ENCODE results near the gene TNXB. TPM values are rescaled to one million over a fixed set of nuclear protein-coding genes. Genes with fewer than 3 reads are reported as not detected.
"Not testable (repeated sequence)": the region's sequence is repeated elsewhere in the genome, so short reads cannot be mapped to it uniquely, and the experiment has no call there.

The TNXB gene
- total and polyA plus RNA-seq, 4 experiments from 2014 or later = 0.31 to 22.4 (median 16.5) TPM; not detected in 1

DNA sequence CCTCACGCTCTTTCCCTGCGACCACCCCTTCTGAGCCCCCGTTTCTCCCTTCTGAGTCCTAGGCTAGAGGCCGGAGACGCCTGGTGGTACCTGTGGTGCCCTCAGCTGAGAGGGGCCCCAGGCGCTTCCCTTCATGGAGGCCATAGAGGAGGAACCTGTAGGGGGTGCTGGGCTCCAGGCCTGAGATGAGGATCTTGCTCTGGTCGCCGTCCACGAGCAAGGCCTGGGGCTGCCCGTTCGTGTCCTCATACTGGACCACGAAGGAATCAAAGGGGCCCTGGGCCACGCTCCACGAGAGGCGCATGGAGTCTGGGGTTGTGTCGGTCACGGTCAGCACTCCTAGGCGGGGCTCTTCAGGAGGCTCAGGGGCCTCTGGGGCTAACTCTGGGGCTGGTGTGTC lies 64.2 kb downstream of the TNXB start:
- H3K27ac Mint-ChIP-seq; H3K4me3 ChIP-seq (ENCODE audit: low read length in 2 of 2); H3K27me3 ChIP-seq (ENCODE audit: insufficient read depth, low read length); CTCF ChIA-PET (ENCODE audit: partially characterized antibody); H3K4me3 Mint-ChIP-seq; H3K27ac ChIP-seq (ENCODE audit: low read depth, low read length); H3K4me1 Mint-ChIP-seq; DNase-seq; H3K27me3 Mint-ChIP-seq; H3K36me3 Mint-ChIP-seq; POLR2A ChIA-PET (ENCODE audit: partially characterized antibody); H3K36me3 ChIP-seq (ENCODE audit: insufficient read depth, low read length); H3K9me3 ChIP-seq (ENCODE audit: control insufficient read depth in 1 of 2, low read length in 2 of 2); H3K9me3 Mint-ChIP-seq: not testable (repeated sequence)
- intact Hi-C loops (cut with micrococcal nuclease) = loop anchor here (10.0 kb wide), 1 partner anchor 110 kb away; the partner anchor contains the start of genes PPT2 and PRRT1
- H3K4me1 ChIP-seq (ENCODE audit: insufficient read depth, low read length) = peaks cover 10% of the 10 kb centered on the region

DNA sequence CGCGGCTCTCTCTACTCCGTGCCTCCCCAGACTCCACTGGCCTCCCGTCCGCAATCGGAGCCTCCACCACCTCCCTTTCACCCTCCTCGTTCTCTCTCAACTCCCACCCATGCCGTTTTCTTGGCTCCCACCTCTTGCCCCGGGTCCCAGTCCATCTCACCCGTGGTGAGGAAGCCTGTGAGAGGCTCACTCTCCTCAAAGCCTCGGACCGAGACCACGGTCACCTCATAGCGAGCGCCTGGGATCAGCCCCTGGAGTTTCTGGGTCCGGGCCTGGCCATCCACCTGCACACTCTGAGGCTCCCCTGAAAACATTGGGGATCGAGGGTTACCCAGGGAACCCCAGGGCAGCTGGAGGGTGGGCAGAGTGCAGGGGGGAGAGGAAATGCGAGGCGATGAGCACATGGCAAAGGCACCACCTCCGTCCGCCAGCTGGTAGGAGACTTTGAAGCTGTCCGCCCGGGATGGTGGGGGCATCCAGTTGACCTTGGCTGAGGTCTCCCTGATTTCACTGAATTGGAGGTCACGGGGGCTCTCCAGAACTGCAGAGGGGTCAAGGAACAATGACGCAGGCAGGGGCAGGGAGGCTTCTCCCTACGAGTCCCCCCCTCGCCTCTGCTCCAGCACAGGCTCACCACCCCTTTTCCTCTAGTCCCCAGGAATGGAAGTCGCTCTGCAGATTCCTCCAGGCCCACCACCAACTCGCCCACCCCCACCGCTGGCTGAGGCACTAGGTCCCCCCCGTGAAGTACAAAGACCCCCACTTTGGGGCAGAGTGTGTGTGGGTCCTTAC lies 65.4 kb downstream of the TNXB start:
- H3K36me3 ChIP-seq (ENCODE audit: insufficient read depth, low read length); H3K4me1 Mint-ChIP-seq; DNase-seq; H3K27ac Mint-ChIP-seq; CTCF ChIA-PET (ENCODE audit: partially characterized antibody); H3K27ac ChIP-seq (ENCODE audit: low read depth, low read length); H3K27me3 Mint-ChIP-seq; H3K4me3 ChIP-seq (ENCODE audit: low read length in 2 of 2); H3K36me3 Mint-ChIP-seq; H3K4me3 Mint-ChIP-seq; H3K9me3 ChIP-seq (ENCODE audit: control insufficient read depth in 1 of 2, low read length in 2 of 2); H3K9me3 Mint-ChIP-seq; POLR2A ChIA-PET (ENCODE audit: partially characterized antibody); H3K27me3 ChIP-seq (ENCODE audit: insufficient read depth, low read length): not testable (repeated sequence)
- intact Hi-C loops (cut with micrococcal nuclease) = loop anchor here (10.0 kb wide), 1 partner anchor 111 kb away; the partner anchor contains the start of genes PPT2 and PRRT1
- H3K4me1 ChIP-seq (ENCODE audit: insufficient read depth, low read length) = peaks cover 10% of the 10 kb centered on the region

DNA sequence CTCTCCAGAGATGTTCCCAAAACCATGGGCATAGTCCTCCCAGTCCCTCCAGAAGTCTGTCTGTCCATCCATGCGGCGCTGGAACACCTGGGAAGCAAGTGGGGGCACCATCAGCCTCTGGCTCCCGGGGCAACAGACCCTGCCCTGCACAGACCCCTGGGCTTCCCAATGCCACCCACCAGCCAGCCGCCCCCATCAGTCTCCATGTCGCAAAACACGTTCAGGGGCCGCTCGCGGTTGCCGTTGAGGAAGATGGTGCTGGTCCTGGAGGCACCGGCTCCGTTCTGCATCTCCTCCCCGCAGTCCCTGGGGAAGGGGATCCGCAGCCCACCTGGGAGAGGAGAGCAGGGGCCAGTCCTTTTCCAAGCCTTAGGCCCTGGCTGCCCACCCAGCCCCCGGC lies 66.9 kb downstream of the TNXB start:
- H3K27me3 Mint-ChIP-seq; H3K4me1 Mint-ChIP-seq; H3K36me3 ChIP-seq (ENCODE audit: insufficient read depth, low read length); H3K4me3 Mint-ChIP-seq; H3K36me3 Mint-ChIP-seq; H3K9me3 Mint-ChIP-seq; H3K27ac Mint-ChIP-seq; DNase-seq; H3K27ac ChIP-seq (ENCODE audit: low read depth, low read length); H3K4me3 ChIP-seq (ENCODE audit: low read length in 2 of 2); CTCF ChIA-PET (ENCODE audit: partially characterized antibody); POLR2A ChIA-PET (ENCODE audit: partially characterized antibody); H3K27me3 ChIP-seq (ENCODE audit: insufficient read depth, low read length); H3K9me3 ChIP-seq (ENCODE audit: control insufficient read depth in 1 of 2, low read length in 2 of 2); H3K4me1 ChIP-seq (ENCODE audit: insufficient read depth, low read length): not testable (repeated sequence)
- intact Hi-C loops (cut with micrococcal nuclease) = loop anchor here (10.0 kb wide), 1 partner anchor 113 kb away; the partner anchor contains the start of genes PPT2 and PRRT1

DNA sequence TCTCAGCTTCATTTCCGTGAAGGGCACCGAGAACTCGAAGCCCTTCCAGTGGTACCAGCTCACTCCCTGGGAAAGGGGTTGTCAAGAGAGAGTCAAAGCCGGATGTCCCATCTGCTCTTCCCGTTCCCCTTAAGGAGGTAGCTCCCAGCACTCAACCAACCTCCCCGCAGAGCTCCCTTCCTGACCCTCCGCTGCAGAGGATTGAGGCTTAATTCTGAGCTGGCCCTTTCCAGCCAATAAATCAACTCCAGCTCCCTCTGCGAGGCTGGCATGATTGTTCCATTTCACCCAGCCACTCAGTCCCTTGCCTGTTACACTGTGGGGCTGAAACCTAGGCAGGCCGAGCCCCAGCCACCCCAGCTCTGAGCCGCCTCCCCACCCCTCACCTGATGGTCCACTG lies 67.8 kb downstream of the TNXB start:
- POLR2A ChIA-PET (ENCODE audit: partially characterized antibody); H3K9me3 ChIP-seq (ENCODE audit: control insufficient read depth in 1 of 2, low read length in 2 of 2); H3K36me3 ChIP-seq (ENCODE audit: insufficient read depth, low read length); H3K4me1 ChIP-seq (ENCODE audit: insufficient read depth, low read length); H3K36me3 Mint-ChIP-seq; H3K9me3 Mint-ChIP-seq; H3K27me3 Mint-ChIP-seq; H3K4me3 ChIP-seq (ENCODE audit: low read length in 2 of 2); H3K27me3 ChIP-seq (ENCODE audit: insufficient read depth, low read length); H3K27ac Mint-ChIP-seq; CTCF ChIA-PET (ENCODE audit: partially characterized antibody); H3K4me3 Mint-ChIP-seq; DNase-seq; H3K27ac ChIP-seq (ENCODE audit: low read depth, low read length): not testable (repeated sequence)
- intact Hi-C loops (cut with micrococcal nuclease) = loop anchor here (10.0 kb wide), 1 partner anchor 113 kb away; the partner anchor contains the start of genes PPT2 and PRRT1
- H3K4me1 Mint-ChIP-seq = peaks cover 6 to 10% (median 7%) of the 10 kb centered on the region in 4 donors

DNA sequence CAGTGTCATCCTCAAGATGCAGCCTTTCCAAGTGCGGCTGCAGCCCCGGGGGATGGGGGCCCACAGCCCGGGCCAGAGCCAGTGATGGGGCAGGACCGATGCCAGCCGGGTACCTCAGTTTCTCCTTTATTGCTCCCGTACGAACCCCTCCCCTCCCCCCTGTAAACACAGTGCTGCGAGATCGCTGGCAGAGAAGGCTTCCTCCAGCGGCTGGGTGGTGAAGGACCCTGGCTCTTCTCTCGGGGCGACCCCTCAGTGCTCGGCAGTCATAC lies 68.2 kb downstream of the TNXB start:
- CTCF ChIA-PET (ENCODE audit: partially characterized antibody); H3K4me3 Mint-ChIP-seq; H3K9me3 Mint-ChIP-seq; H3K36me3 ChIP-seq (ENCODE audit: insufficient read depth, low read length); H3K27me3 ChIP-seq (ENCODE audit: insufficient read depth, low read length); H3K27ac Mint-ChIP-seq; H3K36me3 Mint-ChIP-seq; H3K27ac ChIP-seq (ENCODE audit: low read depth, low read length); H3K27me3 Mint-ChIP-seq; H3K4me3 ChIP-seq (ENCODE audit: low read length in 2 of 2); H3K9me3 ChIP-seq (ENCODE audit: control insufficient read depth in 1 of 2, low read length in 2 of 2); DNase-seq; POLR2A ChIA-PET (ENCODE audit: partially characterized antibody); H3K4me1 ChIP-seq (ENCODE audit: insufficient read depth, low read length): not testable (repeated sequence)
- peaks cover 6 to 10% (median 7%) of the 10 kb centered on the region in 4 donors for H3K4me1 Mint-ChIP-seq
- intact Hi-C loops (cut with micrococcal nuclease) = loop anchor here (10.0 kb wide), 1 partner anchor 114 kb away; the partner anchor contains the start of genes PPT2 and PRRT1

DNA sequence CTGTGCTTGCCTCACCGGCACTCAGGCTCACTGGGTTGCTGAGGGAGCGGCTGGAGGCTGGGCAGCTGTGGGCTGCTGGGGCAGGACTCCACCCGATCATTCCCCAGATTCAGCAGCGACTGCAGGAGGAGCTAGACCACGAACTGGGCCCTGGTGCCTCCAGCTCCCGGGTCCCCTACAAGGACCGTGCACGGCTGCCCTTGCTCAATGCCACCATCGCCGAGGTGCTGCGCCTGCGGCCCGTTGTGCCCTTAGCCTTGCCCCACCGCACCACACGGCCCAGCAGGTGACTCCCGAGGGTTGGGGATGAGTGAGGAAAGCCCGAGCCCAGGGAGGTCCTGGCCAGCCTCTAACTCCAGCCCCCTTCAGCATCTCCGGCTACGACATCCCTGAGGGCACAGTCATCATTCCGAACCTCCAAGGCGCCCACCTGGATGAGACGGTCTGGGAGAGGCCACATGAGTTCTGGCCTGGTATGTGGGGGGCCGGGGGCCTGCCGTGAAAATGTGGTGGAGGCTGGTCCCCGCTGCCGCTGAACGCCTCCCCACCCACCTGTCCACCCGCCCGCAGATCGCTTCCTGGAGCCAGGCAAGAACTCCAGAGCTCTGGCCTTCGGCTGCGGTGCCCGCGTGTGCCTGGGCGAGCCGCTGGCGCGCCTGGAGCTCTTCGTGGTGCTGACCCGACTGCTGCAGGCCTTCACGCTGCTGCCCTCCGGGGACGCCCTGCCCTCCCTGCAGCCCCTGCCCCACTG lies 68.7 kb downstream of the TNXB start:
- peaks cover 6 to 10% (median 7%) of the 10 kb centered on the region in 4 donors for H3K4me1 Mint-ChIP-seq
- H3K4me1 ChIP-seq (ENCODE audit: insufficient read depth, low read length); CTCF ChIA-PET (ENCODE audit: partially characterized antibody); H3K36me3 Mint-ChIP-seq; H3K9me3 ChIP-seq (ENCODE audit: control insufficient read depth in 1 of 2, low read length in 2 of 2); H3K9me3 Mint-ChIP-seq; DNase-seq; H3K27me3 Mint-ChIP-seq; H3K4me3 ChIP-seq (ENCODE audit: low read length in 2 of 2); H3K4me3 Mint-ChIP-seq; H3K27ac ChIP-seq (ENCODE audit: low read depth, low read length); POLR2A ChIA-PET (ENCODE audit: partially characterized antibody); H3K27ac Mint-ChIP-seq; H3K36me3 ChIP-seq (ENCODE audit: insufficient read depth, low read length); H3K27me3 ChIP-seq (ENCODE audit: insufficient read depth, low read length): not testable (repeated sequence)
- intact Hi-C loops (cut with micrococcal nuclease) = loop anchor here (10.0 kb wide), 1 partner anchor 114 kb away; the partner anchor contains the start of genes PPT2 and PRRT1

DNA sequence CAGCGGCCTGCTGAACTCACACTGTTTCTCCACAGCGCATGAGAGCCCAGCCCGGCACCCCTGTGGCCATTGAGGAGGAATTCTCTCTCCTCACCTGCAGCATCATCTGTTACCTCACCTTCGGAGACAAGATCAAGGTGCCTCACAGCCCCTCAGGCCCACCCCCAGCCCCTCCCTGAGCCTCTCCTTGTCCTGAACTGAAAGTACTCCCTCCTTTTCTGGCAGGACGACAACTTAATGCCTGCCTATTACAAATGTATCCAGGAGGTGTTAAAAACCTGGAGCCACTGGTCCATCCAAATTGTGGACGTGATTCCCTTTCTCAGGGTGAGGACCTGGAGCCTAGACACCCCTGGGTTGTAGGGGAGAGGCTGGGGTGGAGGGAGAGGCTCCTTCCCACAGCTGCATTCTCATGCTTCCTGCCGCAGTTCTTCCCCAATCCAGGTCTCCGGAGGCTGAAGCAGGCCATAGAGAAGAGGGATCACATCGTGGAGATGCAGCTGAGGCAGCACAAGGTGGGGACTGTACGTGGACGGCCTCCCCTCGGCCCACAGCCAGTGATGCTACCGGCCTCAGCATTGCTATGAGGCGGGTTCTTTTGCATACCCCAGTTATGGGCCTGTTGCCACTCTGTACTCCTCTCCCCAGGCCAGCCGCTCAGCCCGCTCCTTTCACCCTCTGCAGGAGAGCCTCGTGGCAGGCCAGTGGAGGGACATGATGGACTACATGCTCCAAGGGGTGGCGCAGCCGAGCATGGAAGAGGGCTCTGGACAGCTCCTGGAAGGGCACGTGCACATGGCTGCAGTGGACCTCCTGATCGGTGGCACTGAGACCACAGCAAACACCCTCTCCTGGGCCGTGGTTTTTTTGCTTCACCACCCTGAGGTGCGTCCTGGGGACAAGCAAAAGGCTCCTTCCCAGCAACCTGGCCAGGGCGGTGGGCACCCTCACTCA lies 69.5 kb downstream of the TNXB start:
- H3K27me3 ChIP-seq (ENCODE audit: insufficient read depth, low read length); H3K9me3 Mint-ChIP-seq; H3K9me3 ChIP-seq (ENCODE audit: control insufficient read depth in 1 of 2, low read length in 2 of 2); H3K4me1 ChIP-seq (ENCODE audit: insufficient read depth, low read length); CTCF ChIA-PET (ENCODE audit: partially characterized antibody); POLR2A ChIA-PET (ENCODE audit: partially characterized antibody); H3K36me3 Mint-ChIP-seq; H3K27ac Mint-ChIP-seq; DNase-seq; H3K4me3 ChIP-seq (ENCODE audit: low read length in 2 of 2); H3K27me3 Mint-ChIP-seq; H3K27ac ChIP-seq (ENCODE audit: low read depth, low read length); H3K4me3 Mint-ChIP-seq; H3K36me3 ChIP-seq (ENCODE audit: insufficient read depth, low read length): not testable (repeated sequence)
- intact Hi-C loops (cut with micrococcal nuclease) = loop anchor here (10.0 kb wide), 1 partner anchor 115 kb away; the partner anchor contains the start of genes PPT2 and PRRT1
- peaks cover 6 to 10% (median 7%) of the 10 kb centered on the region in 4 donors for H3K4me1 Mint-ChIP-seq
